Dermis blood vessel endothelial cell (primary cell): ENCODE data around the gene HOXD9. TPM values are rescaled to one million over a fixed set of nuclear protein-coding genes. Genes with fewer than 3 reads are reported as not detected.

Experiments
- DNase-seq: peaks from one replicate; pipeline ENCODE4 v3.0.0; 2010
- total RNA-seq: library from RNA; depleted of rRNA; stranded (reverse); fragments of >200 nt; gene quantifications from 2 replicates; pipeline ENCODE4 v1.2.3, GENCODE V29; 2014

HOXD9 gene
- total RNA-seq, 1 donor from 2014 or later, result 24.5 TPM

DNA sequence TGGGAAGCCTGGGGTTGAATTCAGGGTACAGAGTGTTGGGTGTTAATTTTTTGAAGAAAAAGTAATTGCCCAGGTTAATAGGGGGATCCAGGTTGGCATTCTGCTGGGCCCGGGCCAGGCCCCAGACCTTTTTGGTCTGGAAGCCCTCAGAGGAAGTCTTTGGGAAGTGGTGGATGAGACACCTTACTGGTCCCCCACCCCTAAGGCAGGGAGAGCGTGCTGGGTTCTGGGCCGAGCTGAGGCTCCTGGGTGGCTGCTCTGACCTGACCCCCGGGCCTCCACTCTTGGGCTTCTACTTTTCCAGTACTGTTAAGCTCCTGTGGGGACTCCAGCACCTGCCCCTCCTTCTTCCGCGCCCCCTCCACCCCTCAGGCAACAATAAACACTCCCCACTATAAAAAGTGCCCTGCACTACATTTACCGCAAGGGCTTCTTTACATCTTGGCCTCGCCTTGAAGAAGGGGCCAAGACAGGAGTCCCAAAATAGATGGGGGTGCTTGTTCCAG, 33.8 kb downstream of the HOXD9 start:
- DNase-seq, result no peak

DNA sequence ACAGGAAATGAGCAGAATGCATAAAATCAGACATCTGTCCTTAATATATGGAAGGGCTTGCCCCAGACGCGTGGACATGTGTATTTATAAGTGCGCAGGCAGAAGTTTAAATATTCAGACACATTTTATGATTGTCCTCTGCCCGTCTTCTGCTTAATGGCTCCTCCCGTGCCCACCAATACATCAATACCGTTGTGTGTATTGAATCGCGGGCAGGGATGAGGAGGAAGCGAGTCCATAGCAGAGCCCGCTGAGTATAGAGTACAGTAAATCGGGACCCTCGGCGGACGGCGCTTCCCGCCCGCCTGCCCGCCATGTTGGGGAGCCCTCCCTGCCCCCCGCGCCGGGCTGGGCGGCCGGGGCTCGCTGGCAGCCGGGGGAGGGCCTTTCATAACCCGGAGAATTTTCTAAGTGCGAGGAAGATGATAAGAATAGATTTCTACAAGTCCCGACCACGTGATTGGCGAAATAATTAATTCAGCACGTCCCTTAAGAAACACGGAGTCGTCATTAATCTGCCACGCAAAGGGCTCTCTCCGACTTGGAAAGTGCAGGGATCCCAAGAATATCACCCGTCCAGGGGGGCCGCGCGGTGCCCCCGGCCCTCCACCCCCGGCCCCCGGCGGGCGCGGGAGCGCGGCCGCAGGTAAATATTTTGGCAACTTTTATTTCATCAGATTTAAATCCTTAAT, 34.4 kb downstream of the HOXD9 start, which contains the start of gene HOXD3:
HOXD3 (plus strand) TSS at position 501 of the 692 bp plus-strand sequence. CDS start 11,808 bp downstream, outside the sequence.
- no peak for DNase-seq

DNA sequence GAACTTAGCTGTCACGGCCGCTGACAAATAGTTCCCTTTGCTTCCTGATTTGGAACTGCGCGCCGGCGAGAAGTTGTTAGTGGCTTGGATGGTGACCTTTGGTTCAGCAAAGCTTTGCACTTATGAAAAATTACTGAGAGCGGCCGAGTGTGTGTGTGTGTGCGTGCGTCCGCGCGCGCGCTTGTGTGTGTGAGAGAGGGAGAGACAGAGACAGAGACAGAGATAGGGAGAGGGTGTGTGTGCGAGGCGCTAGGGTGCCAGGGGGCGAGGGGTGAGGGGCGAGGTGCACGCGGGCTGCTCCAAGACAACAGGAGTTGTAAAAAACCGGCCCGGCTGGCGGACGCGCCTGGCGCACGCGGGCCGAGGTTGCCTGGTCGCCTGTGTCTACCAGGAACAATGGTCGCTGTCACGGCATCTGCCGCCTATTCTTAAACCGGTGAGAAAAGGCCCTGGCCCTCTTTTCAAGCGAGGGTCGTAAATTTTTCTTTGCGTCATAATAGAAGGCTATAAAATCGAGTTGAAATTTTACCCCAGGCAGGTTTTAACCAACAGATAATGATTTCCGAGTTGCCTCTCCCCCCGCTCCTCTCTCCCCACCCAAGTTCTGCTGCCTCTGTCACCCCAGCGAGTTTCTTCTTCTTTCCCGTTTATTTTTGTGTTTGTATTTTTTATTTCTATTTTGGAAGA, 35.1 kb downstream of the HOXD9 start:
- no peak for DNase-seq

GRCh38 chr2:176158186-176158591, 35.7 kb downstream of the HOXD9 start:
- DNase-seq, result no peak

DNA sequence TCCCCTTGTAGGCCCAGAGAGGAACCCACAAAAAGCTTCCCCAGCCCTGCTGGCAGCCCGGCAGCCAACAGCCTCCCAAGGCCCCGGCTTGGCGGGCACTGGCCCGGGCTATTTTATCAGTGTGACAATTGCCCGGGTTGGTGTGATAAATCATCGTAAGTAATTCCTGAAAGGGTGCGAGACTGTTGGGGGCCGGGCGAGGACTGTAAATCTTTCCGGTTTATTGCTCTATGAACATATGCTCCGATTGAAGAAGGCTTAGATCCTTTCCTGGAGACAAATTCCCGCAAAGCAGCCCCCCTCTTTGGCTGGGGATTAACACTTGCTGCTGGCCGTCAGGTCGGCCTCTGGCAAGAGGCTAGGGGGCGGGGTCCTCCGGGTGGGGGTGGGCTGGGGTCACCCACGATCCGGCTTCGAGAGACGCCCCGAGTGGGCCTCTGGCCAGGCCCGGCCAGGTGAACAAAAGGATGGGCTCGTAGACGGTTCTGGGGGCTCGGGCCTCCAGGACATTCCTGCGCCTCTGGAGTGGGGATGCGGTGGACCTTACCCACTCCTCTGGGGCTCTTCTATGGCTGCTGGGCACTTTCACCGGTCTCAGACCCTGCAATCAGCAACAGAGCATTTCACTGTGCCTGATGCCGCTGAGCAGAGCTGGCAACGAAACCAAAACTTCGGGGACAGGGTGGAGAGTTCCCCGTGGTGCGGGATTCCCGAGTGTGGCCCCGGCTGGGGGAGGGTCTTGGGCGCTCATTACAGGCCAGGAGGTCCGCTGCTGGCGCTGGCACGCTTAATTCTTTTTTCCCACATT, 36.5 kb downstream of the HOXD9 start:
- DNase-seq, result no peak

- no peak for DNase-seq
Observed at GRCh38 chr2:176159663-176160250, 37.2 kb downstream of the HOXD9 start.

GRCh38 chr2:176160251-176160985, 37.9 kb downstream of the HOXD9 start:
- no peak for DNase-seq

GRCh38 chr2:176160986-176161824, 38.7 kb downstream of the HOXD9 start:
- no peak for DNase-seq

- no peak for DNase-seq
Observed at GRCh38 chr2:176161825-176162626, 39.5 kb downstream of the HOXD9 start.

- no peak for DNase-seq
Observed at GRCh38 chr2:176162911-176163671, 40.6 kb downstream of the HOXD9 start.

DNA sequence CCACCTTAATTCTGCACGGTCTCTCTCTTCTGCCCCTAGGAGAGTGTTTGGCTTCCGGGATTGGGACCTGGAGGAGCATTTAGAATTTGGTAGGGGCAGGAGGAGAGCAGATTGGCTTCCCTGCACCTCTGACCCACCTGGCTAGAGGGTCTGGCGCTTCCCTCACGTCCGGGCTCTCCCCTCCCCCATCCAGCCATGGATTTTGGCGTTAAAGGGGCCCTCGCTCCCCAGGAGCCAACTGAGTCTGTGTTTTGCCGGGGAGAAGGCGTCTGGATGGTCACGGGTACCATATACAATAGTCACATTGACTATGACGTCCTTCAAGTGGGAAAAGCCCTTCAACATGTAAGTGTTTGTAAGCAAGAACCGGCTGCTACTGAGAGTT, 41.1 kb downstream of the HOXD9 start:
- no peak for DNase-seq

DNA sequence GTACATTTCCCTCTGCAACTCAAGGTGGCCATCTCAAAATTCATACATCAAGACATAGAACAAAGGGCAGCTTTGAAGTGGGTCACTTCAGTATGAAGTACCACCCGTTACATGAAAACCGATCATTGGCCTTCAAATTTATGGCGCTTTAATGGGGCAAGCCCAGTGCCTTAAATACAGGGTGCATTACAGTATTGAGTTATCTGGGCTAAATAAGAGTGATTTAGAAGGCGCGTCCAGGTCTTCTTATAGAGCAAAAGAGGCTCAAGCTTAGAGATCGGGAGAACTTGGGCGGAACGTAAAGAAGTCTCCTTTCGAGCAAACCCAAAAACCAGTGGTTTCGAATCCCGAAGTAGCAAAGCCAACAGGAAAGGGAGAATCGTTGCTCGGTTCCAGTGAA, 41.7 kb downstream of the HOXD9 start:
- no peak for DNase-seq

GRCh38 chr2:176164611-176165369, 42.3 kb downstream of the HOXD9 start:
- DNase-seq, result no peak

DNA sequence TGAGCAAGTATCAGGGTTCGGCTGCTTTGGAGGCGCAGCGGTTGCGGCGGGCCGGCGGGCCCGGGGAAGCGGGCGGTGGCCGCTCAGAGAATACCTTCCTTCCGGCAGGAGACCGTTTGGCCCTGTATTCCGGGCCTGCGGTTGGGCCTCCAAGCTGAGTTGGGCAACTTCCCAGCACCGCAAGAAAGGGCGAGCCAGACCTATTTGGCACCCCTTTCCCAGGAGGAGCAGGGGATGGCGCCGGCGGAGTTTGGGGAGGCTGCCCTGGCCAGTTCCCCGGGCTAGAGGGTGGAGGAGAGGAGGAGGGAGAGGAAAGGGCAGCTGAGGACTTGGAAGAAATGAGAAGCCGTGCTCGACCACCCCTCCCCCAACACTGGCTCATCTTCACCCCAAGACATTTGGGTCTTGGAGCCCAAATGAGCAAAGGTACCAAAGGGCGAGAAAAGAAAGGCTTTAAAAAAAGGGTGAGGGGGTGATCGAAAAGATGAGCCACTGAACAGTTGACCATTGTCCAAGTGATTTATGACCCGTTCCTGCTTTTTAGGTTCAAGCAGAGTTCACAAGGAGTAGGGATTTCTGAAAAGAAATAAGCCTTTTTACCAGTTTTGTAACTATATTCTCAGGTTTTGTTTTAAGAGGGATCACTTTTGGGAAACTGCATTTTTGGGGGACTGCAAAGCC, 43.0 kb downstream of the HOXD9 start:
- DNase-seq, result no peak

- DNase-seq, result no peak
Observed at GRCh38 chr2:176166272-176166671, 43.8 kb downstream of the HOXD9 start.

GRCh38 chr2:176167398-176167797, 44.9 kb downstream of the HOXD9 start:
- no peak for DNase-seq

DNA sequence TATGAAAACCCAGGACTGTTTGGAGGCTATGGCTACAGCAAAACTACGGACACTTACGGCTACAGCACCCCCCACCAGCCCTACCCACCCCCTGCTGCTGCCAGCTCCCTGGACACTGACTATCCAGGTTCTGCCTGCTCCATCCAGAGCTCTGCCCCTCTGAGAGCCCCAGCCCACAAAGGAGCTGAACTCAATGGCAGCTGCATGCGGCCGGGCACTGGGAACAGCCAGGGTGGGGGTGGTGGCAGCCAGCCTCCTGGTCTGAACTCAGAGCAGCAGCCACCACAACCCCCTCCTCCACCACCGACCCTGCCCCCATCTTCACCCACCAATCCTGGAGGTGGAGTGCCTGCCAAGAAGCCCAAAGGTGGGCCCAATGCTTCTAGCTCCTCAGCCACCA, 46.7 kb downstream of the HOXD9 start:
- no peak for DNase-seq

DNA sequence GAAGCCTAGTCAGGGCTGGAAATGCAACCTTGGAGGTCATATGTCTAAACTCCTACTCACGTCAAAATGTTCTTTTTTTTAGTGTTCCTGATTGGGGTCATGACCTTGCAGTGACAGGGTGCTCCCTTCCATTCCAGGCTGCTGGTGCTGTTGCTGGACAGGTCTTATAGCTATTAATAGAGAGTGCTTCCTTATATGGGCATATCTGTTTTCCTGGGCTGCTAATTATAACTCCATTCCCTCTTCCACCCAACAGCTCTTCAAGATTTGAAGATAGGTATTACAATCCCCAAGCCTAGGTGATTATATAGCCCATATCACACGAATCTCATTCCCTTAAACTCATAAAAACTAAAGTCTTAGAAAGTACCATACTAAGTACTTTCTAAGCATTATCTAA, 47.2 kb downstream of the HOXD9 start:
- no peak for DNase-seq
